GM10266 (cell line): ENCODE results near the gene INAFM1.
"Not testable (repeated sequence)": the region's sequence is repeated elsewhere in the genome, so short reads cannot be mapped to it uniquely, and the experiment has no call there.

Source experiments
- DNase-seq: peaks from one replicate; pipeline ENCODE4 v3.0.0; 2012; ENCODE audit errors: extremely low spot score
- TF ChIP-seq, protein P1 (sequence below): IDR thresholded peaks from 2 replicates; pipeline ENCODE4 v1.5.1; 2012; ENCODE audit warnings: mild to moderate bottlenecking, low read depth; ENCODE audit not compliant: control insufficient read depth, insufficient read depth; ENCODE audit errors: missing control alignments

INAFM1 gene

GRCh38 chr19:47243776-47244547 is 30.7 kb upstream of the INAFM1 start:
- TF ChIP-seq, protein P1, sequence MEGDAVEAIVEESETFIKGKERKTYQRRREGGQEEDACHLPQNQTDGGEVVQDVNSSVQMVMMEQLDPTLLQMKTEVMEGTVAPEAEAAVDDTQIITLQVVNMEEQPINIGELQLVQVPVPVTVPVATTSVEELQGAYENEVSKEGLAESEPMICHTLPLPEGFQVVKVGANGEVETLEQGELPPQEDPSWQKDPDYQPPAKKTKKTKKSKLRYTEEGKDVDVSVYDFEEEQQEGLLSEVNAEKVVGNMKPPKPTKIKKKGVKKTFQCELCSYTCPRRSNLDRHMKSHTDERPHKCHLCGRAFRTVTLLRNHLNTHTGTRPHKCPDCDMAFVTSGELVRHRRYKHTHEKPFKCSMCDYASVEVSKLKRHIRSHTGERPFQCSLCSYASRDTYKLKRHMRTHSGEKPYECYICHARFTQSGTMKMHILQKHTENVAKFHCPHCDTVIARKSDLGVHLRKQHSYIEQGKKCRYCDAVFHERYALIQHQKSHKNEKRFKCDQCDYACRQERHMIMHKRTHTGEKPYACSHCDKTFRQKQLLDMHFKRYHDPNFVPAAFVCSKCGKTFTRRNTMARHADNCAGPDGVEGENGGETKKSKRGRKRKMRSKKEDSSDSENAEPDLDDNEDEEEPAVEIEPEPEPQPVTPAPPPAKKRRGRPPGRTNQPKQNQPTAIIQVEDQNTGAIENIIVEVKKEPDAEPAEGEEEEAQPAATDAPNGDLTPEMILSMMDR, result peak; percentile 100
- DNase-seq, result peak; percentile 92

GRCh38 chr19:47247308-47247990 is 27.2 kb upstream of the INAFM1 start:
- DNase-seq, result peak; percentile 74
- TF ChIP-seq, protein P1, result peak; percentile 87

- DNase-seq, result not testable (repeated sequence)
Observed at GRCh38 chr19:47253016-47253415, 21.7 kb upstream of the INAFM1 start.

- no peak for DNase-seq
- TF ChIP-seq, protein P1, result no peak
Observed at GRCh38 chr19:47253467-47253881, 21.2 kb upstream of the INAFM1 start.

DNA sequence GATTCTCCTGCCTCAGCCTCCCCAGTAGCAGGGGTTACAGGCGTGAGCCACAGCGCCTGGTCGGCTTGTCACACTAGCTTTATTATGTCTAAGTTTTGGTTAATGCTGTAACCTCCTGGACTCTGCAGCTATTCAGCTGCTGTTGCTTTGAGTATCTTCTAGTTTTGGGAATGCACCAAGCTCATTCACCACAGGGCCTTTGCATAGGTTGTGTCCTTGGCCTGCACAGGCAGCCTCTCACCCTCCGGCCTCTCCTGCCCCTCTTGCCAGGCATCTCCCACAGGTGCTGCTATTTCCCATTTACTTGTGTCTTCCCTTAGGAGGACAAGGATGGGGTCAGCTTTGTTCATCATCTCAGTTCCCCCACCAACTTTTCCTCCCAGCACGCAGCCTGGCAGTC is 20.7 kb upstream of the INAFM1 start:
- TF ChIP-seq, protein P1, result no peak
- DNase-seq, result no peak

DNA sequence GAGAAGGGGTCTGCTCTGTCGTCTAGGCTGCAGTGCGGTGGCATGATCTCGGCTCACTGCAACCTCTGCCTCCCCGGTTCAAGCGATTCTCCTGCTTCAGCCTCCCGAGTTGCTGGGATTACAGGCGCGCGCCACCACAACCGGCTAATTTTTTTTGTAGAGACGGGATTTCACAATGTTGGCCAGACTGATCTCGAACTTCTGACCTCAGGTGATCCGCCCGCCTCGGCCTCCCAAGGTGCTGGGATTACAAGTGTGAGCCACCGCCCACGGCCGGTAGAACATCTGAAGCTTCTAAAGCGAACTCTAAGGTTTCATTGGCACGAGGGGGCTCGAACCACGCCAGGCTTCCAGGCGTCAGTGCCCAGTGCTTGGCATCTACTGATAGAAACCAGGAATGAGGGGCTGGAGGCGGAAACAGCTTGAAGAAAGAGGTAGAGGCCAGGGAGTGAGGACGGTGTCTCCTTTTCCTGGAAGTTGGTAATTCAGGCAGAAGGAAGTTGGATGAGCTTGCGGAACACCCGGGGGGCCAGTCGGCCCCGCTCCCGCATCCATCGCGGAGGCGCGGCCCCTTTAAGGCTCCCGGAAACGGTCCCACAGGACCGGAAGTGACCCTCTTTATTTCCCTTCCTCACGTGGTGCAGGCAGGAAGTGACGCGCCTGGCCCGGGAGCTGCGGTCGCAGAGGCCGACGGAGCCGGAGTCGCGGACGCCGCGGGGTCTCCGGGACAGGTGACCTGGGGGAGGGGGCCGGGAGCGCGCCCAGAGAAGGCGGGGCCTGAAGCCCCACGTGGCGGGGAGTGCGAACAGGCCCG is 18.6 kb upstream of the INAFM1 start, which contains the start of gene CCDC9:
TSS of gene CCDC9 (plus strand) at position 647 of the 814 bp plus-strand sequence. CDS start 1,876 bp downstream, outside the sequence.
- TF ChIP-seq, protein P1, result no peak
- no peak for DNase-seq

GRCh38 chr19:47256693-47257410 is 17.8 kb upstream of the INAFM1 start:
- TF ChIP-seq, protein P1, result no peak
- DNase-seq, result peak; percentile 100
